Measurements from ENCODE around the gene ZNF358. TPM values are rescaled to one million over a fixed set of nuclear protein-coding genes. Genes with fewer than 3 reads are reported as not detected.

The ZNF358 gene
- total and polyA plus RNA-seq, 2 of the 13 experiments (the other 11 are each of a cell fraction or from before 2014, with no cell fraction given): 9.1 to 37.0 TPM

DNA sequence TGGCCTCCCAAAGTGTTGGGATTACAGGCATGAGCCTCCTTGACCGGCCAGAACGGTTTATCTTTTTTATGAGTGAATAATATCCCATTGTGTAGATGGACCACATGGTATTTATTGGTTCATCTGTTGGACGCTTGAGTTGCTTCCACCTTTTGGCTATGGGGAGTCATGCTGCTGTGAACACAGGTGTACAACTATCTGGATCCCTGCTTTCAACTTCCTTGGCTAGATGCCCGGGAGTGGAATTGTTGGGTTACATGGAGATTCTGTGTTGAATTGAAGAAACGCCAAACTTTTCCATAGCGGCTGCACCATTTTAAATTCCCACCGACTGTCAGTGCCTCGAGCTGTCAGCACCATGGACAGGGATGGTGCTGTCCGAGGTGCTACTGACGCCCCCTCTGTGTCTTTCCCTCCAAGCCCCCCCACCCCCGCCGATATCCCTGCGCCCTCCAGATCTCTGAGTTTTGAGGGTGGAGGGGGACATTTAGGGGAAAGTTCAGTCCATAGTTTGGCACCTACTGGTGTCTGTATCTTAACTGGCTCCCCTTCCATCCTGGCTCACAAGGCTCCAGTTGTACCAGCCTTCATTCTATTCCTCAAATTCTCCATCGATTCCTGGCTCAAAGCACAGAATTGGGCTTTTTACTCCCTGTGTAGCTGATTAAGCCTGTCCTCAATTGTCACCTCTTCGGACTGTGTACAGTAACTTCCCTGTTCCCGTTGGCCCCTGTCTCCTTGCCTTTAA is 46.9 kb downstream of the ZNF358 start (continued):
- TF ChIP-seq, protein P1, sequence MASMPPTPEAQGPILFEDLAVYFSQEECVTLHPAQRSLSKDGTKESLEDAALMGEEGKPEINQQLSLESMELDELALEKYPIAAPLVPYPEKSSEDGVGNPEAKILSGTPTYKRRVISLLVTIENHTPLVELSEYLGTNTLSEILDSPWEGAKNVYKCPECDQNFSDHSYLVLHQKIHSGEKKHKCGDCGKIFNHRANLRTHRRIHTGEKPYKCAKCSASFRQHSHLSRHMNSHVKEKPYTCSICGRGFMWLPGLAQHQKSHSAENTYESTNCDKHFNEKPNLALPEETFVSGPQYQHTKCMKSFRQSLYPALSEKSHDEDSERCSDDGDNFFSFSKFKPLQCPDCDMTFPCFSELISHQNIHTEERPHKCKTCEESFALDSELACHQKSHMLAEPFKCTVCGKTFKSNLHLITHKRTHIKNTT (CRISPR knock-in tag; IDR thresholded peaks at IDR 0.05): no peak
- peak; percentile 100 for TF ChIP-seq SMAD3 (CRISPR knock-in tag; IDR thresholded peaks at IDR 0.05)
- TF ChIP-seq ZNF138 (CRISPR knock-in tag; IDR thresholded peaks at IDR 0.05; ENCODE audit: low read depth): peak; percentile 95; the same call in 1 of the 2 replicates
- TF ChIP-seq GPN1 (CRISPR knock-in tag; IDR thresholded peaks at IDR 0.05; ENCODE audit: borderline replicate concordance): peak; percentile 99
- TF ChIP-seq SAFB2 (CRISPR knock-in tag; IDR thresholded peaks at IDR 0.05; ENCODE audit: borderline replicate concordance, low read depth): peak; percentile 87
- TF ChIP-seq, protein P2, sequence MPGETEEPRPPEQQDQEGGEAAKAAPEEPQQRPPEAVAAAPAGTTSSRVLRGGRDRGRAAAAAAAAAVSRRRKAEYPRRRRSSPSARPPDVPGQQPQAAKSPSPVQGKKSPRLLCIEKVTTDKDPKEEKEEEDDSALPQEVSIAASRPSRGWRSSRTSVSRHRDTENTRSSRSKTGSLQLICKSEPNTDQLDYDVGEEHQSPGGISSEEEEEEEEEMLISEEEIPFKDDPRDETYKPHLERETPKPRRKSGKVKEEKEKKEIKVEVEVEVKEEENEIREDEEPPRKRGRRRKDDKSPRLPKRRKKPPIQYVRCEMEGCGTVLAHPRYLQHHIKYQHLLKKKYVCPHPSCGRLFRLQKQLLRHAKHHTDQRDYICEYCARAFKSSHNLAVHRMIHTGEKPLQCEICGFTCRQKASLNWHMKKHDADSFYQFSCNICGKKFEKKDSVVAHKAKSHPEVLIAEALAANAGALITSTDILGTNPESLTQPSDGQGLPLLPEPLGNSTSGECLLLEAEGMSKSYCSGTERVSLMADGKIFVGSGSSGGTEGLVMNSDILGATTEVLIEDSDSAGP (CRISPR knock-in tag; IDR thresholded peaks at IDR 0.05; ENCODE audit: borderline replicate concordance): no peak
- peak; percentile 88 for TF ChIP-seq SAP130 (CRISPR knock-in tag; IDR thresholded peaks at IDR 0.05; ENCODE audit: low read depth)
- TF ChIP-seq, protein P3, sequence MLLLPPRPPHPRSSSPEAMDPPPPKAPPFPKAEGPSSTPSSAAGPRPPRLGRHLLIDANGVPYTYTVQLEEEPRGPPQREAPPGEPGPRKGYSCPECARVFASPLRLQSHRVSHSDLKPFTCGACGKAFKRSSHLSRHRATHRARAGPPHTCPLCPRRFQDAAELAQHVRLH (CRISPR knock-in tag; IDR thresholded peaks at IDR 0.05; ENCODE audit: borderline replicate concordance, low read depth): peak; percentile 100
- no peak for TF ChIP-seq RNF2 (conservative IDR thresholded peaks at IDR 0.05; ENCODE audit: low read depth)
- TF ChIP-seq, protein P4, sequence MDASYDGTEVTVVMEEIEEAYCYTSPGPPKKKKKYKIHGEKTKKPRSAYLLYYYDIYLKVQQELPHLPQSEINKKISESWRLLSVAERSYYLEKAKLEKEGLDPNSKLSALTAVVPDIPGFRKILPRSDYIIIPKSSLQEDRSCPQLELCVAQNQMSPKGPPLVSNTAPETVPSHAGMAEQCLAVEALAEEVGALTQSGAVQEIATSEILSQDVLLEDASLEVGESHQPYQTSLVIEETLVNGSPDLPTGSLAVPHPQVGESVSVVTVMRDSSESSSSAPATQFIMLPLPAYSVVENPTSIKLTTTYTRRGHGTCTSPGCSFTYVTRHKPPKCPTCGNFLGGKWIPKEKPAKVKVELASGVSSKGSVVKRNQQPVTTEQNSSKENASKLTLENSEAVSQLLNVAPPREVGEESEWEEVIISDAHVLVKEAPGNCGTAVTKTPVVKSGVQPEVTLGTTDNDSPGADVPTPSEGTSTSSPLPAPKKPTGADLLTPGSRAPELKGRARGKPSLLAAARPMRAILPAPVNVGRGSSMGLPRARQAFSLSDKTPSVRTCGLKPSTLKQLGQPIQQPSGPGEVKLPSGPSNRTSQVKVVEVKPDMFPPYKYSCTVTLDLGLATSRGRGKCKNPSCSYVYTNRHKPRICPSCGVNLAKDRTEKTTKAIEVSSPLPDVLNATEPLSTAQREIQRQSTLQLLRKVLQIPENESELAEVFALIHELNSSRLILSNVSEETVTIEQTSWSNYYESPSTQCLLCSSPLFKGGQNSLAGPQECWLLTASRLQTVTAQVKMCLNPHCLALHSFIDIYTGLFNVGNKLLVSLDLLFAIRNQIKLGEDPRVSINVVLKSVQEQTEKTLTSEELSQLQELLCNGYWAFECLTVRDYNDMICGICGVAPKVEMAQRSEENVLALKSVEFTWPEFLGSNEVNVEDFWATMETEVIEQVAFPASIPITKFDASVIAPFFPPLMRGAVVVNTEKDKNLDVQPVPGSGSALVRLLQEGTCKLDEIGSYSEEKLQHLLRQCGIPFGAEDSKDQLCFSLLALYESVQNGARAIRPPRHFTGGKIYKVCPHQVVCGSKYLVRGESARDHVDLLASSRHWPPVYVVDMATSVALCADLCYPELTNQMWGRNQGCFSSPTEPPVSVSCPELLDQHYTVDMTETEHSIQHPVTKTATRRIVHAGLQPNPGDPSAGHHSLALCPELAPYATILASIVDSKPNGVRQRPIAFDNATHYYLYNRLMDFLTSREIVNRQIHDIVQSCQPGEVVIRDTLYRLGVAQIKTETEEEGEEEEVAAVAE (CRISPR knock-in tag; IDR thresholded peaks at IDR 0.05; ENCODE audit: borderline replicate concordance): peak; percentile 97
- TF ChIP-seq ZBTB7A (CRISPR knock-in tag; IDR thresholded peaks at IDR 0.05): peak; percentile 81; the same call in 1 of the 2 replicates
- TF ChIP-seq ZNF124 (CRISPR knock-in tag; IDR thresholded peaks at IDR 0.05): peak; percentile 99
- TF ChIP-seq ZNF282 (IDR thresholded peaks at IDR 0.05; ENCODE audit: partially characterized antibody): no peak
- peak; percentile 91 for TF ChIP-seq SALL2 (CRISPR knock-in tag; IDR thresholded peaks at IDR 0.05)
- TF ChIP-seq, protein P5, sequence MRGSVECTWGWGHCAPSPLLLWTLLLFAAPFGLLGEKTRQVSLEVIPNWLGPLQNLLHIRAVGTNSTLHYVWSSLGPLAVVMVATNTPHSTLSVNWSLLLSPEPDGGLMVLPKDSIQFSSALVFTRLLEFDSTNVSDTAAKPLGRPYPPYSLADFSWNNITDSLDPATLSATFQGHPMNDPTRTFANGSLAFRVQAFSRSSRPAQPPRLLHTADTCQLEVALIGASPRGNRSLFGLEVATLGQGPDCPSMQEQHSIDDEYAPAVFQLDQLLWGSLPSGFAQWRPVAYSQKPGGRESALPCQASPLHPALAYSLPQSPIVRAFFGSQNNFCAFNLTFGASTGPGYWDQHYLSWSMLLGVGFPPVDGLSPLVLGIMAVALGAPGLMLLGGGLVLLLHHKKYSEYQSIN (CRISPR knock-in tag; IDR thresholded peaks at IDR 0.05; ENCODE audit: borderline replicate concordance): peak; percentile 96
- TF ChIP-seq ZNF747 (CRISPR knock-in tag; IDR thresholded peaks at IDR 0.05; ENCODE audit: borderline replicate concordance): peak; percentile 72; the same call in 1 of the 2 replicates
- peak; percentile 98 for TF ChIP-seq FOXM1 (CRISPR knock-in tag; IDR thresholded peaks at IDR 0.05)
- TF ChIP-seq, protein P6, sequence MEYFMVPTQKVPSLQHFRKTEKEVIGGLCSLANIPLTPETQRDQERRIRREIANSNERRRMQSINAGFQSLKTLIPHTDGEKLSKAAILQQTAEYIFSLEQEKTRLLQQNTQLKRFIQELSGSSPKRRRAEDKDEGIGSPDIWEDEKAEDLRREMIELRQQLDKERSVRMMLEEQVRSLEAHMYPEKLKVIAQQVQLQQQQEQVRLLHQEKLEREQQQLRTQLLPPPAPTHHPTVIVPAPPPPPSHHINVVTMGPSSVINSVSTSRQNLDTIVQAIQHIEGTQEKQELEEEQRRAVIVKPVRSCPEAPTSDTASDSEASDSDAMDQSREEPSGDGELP (IDR thresholded peaks at IDR 0.05; ENCODE audit: borderline replicate concordance, low read depth): no peak
- no peak for TF ChIP-seq HNRNPLL (IDR thresholded peaks at IDR 0.05; ENCODE audit: low read depth, low read length, poor library complexity, severe bottlenecking)
- TF ChIP-seq HDAC2 (CRISPR knock-in tag; IDR thresholded peaks at IDR 0.05): peak; percentile 66

Measured in HepG2 (cell line).